Esophagus muscularis mucosa (tissue), 3 donors: ENCODE data around the gene SOSTDC1.

Source experiments
- CTCF ChIP-seq, 3 experiments: fragments of 200-600 bp in 2 of 3; fragments of 450-650 bp in 1 of 3; sonication (generic) in 2 of 3; IDR thresholded peaks; one replicate each; pipeline ENCODE4 v1.5.1; 2017 to 2019; ENCODE audit warnings: antibody characterized with exemption in 3 of 3, mild to moderate bottlenecking in 2 of 3, moderate library complexity in 1 of 3
- POLR2A ChIP-seq: fragments of 450-650 bp; IDR thresholded peaks from one replicate; pipeline ENCODE4 v1.6.1; 2017; ENCODE audit warnings: antibody characterized with exemption, moderate library complexity, mild to moderate bottlenecking, low read depth
- POLR2AphosphoS5 ChIP-seq, 2 donors: sonication (generic); formaldehyde crosslinking; IDR thresholded peaks; one replicate each; pipeline ENCODE4 v1.6.1; 2017; ENCODE audit warnings: antibody characterized with exemption in 2 of 2

- TF ChIP-seq CTCF (IDR thresholded peaks at IDR 0.05) (no peak), POLR2A (no peak), POLR2AphosphoS5 (IDR thresholded peaks at IDR 0.05) (no peak)
Observed at GRCh38 chr7:16494551-16494950, 29.0 kb upstream of the SOSTDC1 start.
